Osteocyte (in vitro differentiated cells): ENCODE data around the gene IL1RAPL2. TPM values are rescaled to one million over a fixed set of nuclear protein-coding genes. Genes with fewer than 3 reads are reported as not detected.

Experiments
- DNase-seq: peaks from one replicate; pipeline ENCODE4 v3.0.0; 2021; ENCODE audit warnings: mixed read lengths; ENCODE audit not compliant: unreplicated experiment; ENCODE audit errors: extremely low spot score
- H3K27ac Mint-ChIP-seq: one replicate; pipeline ENCODE4 v1.8.0; 2021; ENCODE audit warnings: mild to moderate bottlenecking, mixed read lengths; ENCODE audit not compliant: unreplicated experiment
- H3K27me3 Mint-ChIP-seq: one replicate; pipeline ENCODE4 v1.8.0; 2021; ENCODE audit warnings: mixed read lengths; ENCODE audit not compliant: unreplicated experiment
- H3K36me3 Mint-ChIP-seq: one replicate; pipeline ENCODE4 v1.8.0; 2021; ENCODE audit warnings: mixed read lengths; ENCODE audit not compliant: unreplicated experiment
- H3K4me1 Mint-ChIP-seq: one replicate; pipeline ENCODE4 v1.8.0; 2021; ENCODE audit warnings: mixed read lengths; ENCODE audit not compliant: unreplicated experiment
- H3K4me3 Mint-ChIP-seq: one replicate; pipeline ENCODE4 v1.8.0; 2021; ENCODE audit warnings: mild to moderate bottlenecking, moderate library complexity, mixed read lengths; ENCODE audit not compliant: unreplicated experiment
- H3K9me3 Mint-ChIP-seq: one replicate; pipeline ENCODE4 v1.8.0; 2021; ENCODE audit warnings: mixed read lengths; ENCODE audit not compliant: unreplicated experiment
- total RNA-seq: library from RNA; stranded (reverse); gene quantifications from 2 replicates; pipeline ENCODE4 v1.2.1, GENCODE V29; 2021
- TF ChIP-seq, protein P1 (sequence below): fragments of 200-600 bp; sonication (generic); IDR thresholded peaks from 2 replicates; pipeline ENCODE4 v1.5.0; 2021; ENCODE audit warnings: antibody characterized with exemption, mild to moderate bottlenecking, moderate library complexity

IL1RAPL2 gene
- total RNA-seq, 1 donor from 2014 or later: not detected

DNA sequence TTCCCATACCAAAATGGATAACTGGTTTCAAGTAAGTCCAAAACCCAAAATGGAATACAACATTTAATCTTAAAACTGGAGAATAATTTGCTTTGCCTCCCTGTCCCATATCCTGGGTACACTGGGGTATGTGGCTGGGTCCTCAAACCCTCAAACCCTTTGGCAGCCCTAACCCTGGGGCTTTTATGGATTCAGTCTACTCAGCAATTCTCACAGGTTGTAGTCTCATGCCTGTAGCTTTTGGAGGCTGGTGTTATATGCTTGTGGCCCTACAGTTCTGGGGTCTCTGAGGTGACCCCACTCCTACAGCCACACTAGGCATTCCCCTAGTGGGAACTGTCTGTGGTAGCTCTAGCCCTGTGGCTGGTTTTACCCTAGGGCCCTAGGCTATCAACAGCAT is 1145.8 kb downstream of the IL1RAPL2 start:
- Mint-ChIP-seq H3K27ac (no peak overlapping the region), H3K27me3 (peaks cover 2% of the 10 kb centered on the region), H3K36me3 (no peaks in the 10 kb centered on the region), H3K4me1 (no peaks in the 10 kb centered on the region), H3K4me3 (no peak overlapping the region), H3K9me3 (peaks cover 32% of the 10 kb centered on the region)
- no peak for DNase-seq
- TF ChIP-seq, protein P1, sequence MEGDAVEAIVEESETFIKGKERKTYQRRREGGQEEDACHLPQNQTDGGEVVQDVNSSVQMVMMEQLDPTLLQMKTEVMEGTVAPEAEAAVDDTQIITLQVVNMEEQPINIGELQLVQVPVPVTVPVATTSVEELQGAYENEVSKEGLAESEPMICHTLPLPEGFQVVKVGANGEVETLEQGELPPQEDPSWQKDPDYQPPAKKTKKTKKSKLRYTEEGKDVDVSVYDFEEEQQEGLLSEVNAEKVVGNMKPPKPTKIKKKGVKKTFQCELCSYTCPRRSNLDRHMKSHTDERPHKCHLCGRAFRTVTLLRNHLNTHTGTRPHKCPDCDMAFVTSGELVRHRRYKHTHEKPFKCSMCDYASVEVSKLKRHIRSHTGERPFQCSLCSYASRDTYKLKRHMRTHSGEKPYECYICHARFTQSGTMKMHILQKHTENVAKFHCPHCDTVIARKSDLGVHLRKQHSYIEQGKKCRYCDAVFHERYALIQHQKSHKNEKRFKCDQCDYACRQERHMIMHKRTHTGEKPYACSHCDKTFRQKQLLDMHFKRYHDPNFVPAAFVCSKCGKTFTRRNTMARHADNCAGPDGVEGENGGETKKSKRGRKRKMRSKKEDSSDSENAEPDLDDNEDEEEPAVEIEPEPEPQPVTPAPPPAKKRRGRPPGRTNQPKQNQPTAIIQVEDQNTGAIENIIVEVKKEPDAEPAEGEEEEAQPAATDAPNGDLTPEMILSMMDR: no peak

DNA sequence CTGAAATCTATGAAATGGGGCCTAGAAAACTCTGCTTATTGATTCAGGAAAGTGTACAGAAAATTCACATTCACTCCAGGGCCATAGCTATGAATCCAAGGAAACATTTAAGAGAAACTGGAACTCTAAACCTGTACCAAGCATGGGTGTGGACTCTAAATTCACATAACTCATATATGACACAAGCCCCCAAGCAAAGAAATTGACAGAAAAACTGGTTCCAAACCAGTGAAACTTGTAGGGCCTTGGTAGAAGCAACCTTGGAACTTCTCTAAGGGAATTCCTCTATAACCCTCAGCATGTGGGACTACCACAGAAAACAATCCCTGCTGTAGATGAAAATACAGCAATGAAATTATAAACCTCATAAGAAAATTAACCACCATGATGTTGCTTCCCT is 1149.7 kb downstream of the IL1RAPL2 start:
- TF ChIP-seq, protein P1: no peak
- no peak overlapping the region for H3K4me3 Mint-ChIP-seq
- no peaks in the 10 kb centered on the region for H3K36me3 Mint-ChIP-seq
- no peaks in the 10 kb centered on the region for H3K27me3 Mint-ChIP-seq
- H3K27ac Mint-ChIP-seq: no peak overlapping the region
- H3K9me3 Mint-ChIP-seq: peaks cover 26% of the 10 kb centered on the region
- DNase-seq: no peak
- no peaks in the 10 kb centered on the region for H3K4me1 Mint-ChIP-seq

DNA sequence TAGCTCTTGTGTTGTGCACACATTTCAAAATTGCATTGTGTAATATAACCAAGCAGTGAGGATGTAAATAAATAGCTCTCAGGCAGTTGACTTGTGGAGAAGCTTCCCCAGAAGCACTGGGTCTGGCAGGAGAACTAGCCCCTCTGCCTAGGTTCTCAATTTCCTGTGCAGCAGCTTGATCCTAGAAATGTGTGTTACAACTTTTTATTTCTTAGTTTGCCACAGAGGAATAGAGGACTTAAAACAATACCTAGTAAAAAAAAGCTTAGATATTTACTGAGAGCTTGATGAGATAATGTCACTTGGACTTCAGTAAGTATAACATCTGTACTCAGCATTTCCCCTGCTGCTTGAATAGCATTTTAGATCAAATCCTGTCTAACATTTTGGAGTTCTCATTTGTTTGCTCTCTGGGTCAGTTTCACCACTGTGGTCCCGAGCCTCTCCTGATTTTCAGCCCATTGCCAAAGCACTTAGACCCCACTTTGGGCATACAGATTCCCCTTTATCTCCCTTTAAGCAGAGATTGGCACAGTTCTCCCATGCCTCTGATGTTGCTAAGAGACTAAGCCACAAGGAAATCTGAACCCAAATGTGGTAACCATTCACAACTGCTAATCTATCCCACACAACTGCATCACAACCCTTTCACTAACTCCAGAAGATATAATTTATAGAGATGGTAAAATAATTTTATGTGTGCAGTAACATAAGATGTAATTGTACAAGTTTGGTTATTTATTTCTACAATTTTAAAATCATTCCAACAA is 1158.2 kb downstream of the IL1RAPL2 start:
- Mint-ChIP-seq H3K4me1 (no peaks in the 10 kb centered on the region), H3K27ac (no peak overlapping the region), H3K36me3 (no peaks in the 10 kb centered on the region), H3K9me3 (no peaks in the 10 kb centered on the region), H3K27me3 (no peaks in the 10 kb centered on the region), H3K4me3 (no peak overlapping the region)
- TF ChIP-seq, protein P1: no peak
- DNase-seq: no peak

DNA sequence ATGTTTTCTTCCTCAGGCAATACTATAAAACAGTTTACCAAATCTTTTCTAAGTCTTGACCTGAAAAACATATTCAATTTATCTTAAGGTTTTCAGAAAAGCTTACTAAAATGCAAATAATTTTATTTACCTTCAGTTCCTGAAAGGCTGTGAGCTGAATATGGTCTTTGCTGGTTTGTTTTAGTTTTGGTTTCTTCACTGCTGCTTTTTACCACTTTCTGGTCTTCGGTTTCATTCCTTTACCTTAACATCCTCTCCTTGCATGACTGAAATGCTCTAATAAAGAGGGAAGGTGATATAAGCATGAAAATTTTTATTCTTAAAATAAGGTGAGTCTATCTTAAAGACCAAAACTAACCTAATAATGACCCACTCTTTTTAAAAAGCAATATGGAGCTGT is 1159.2 kb downstream of the IL1RAPL2 start:
- Mint-ChIP-seq H3K27ac (no peak overlapping the region), H3K27me3 (no peaks in the 10 kb centered on the region), H3K9me3 (no peaks in the 10 kb centered on the region), H3K4me3 (no peak overlapping the region), H3K4me1 (no peaks in the 10 kb centered on the region), H3K36me3 (no peaks in the 10 kb centered on the region)
- TF ChIP-seq, protein P1: no peak
- DNase-seq: no peak

DNA sequence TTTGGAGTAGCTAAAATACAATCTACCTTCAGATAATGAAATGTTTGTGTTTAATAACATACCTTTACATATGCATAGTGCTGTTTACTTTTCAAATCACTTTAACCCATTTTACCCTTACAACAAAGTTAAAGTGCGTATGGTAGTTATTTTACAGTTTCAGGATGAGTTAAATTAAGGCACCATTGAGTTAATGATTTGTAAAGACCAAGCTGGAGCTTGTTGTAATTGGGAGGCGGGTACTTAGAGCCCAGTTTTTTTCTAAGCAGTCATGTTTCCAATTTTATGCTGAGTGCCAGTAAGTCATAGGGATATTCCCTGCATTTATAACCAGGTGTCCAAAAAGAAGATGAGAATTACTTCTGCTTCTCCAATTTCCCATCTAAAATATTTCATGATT is 1172.2 kb downstream of the IL1RAPL2 start:
- Mint-ChIP-seq H3K27me3 (no peaks in the 10 kb centered on the region), H3K9me3 (peaks cover 10% of the 10 kb centered on the region), H3K4me3 (no peak overlapping the region), H3K27ac (no peak overlapping the region), H3K4me1 (no peaks in the 10 kb centered on the region), H3K36me3 (no peaks in the 10 kb centered on the region)
- TF ChIP-seq, protein P1: no peak
- DNase-seq: no peak
